H7 (cell line): ENCODE measurements around the gene PCSK4. TPM values are rescaled to one million over a fixed set of nuclear protein-coding genes. Genes with fewer than 3 reads are reported as not detected.

Experiments used
- DNase-seq: peaks from one replicate; pipeline ENCODE4 v3.0.0; 2012
- H3K27me3 ChIP-seq: 2 replicates; pipeline ENCODE4 v1.6.0; 2011; ENCODE audit warnings: mild to moderate bottlenecking, low read length; ENCODE audit not compliant: control insufficient read depth, insufficient read depth
- H3K36me3 ChIP-seq: replicated peaks from 2 replicates; pipeline ENCODE4 v1.5.1; 2011; ENCODE audit warnings: low read length; ENCODE audit not compliant: control insufficient read depth, insufficient read depth
- H3K4me3 ChIP-seq: 2 replicates; pipeline ENCODE4 v1.5.1; 2011; ENCODE audit warnings: low read depth, mild to moderate bottlenecking, control low read depth, low read length, moderate library complexity; ENCODE audit not compliant: insufficient read depth
- total RNA-seq: library from RNA; depleted of rRNA; stranded (reverse); fragments of >200 nt; shearing (Covaris generic); gene quantifications from 2 replicates; pipeline ENCODE4 v1.2.3, GENCODE V29; 2014

PCSK4 gene
- total RNA-seq, 1 experiment from 2014 or later = 5.5 TPM

DNA sequence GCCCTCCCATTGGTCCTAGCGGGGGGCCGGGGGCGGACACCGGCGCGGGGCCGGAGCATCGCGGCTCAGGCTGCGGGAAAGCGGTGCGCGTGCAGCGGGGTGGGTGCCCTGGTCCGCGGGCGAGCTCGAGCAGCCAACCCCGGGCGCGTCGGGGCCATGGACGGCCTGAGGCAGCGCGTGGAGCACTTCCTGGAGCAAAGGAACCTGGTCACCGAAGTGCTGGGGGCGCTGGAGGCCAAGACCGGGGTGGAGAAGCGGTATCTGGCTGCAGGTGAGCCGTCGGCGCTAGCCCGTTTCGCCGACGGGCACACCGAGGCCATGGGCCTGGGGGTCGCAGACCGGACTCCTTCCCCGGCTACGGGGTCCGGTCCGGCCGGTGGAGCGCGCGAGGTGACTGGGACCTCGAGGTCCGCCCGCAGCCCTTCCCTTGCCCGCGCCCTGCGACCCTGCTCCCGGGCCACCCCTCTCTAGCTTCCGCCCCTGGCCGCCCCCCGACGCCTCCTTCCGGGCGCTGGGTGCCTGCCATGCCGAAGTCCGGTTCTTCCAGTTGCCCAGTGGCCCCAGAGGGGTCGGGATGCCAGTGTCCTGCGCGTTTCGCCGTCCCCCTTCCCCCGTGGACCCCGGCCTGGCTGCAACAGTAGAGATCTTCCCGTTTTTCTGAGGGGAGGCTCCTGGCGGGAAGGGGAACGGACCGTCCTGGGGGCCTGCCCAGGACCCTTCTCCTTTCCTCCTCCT is 1.1 kb upstream of the PCSK4 start, which contains the start of gene REEP6:
Gene REEP6 (plus strand): TSS at position 68 of the 735 bp plus-strand sequence. CDS start 89 bp downstream, at position 157.
- DNase-seq = no peak
- peaks cover 19% of the 10 kb centered on the region for H3K27me3 ChIP-seq
- H3K4me3 ChIP-seq = peak within 1 kb of the TSS; percentile 61
- H3K36me3 ChIP-seq = no peaks in the 10 kb centered on the region

GRCh38 chr19:1489463-1490310 is 463 bp downstream of the PCSK4 start:
- H3K36me3 ChIP-seq = no peaks in the 10 kb centered on the region
- DNase-seq = peak; percentile 84
- H3K4me3 ChIP-seq = peak overlapping the region; percentile 49
- H3K27me3 ChIP-seq = peaks cover 19% of the 10 kb centered on the region

DNA sequence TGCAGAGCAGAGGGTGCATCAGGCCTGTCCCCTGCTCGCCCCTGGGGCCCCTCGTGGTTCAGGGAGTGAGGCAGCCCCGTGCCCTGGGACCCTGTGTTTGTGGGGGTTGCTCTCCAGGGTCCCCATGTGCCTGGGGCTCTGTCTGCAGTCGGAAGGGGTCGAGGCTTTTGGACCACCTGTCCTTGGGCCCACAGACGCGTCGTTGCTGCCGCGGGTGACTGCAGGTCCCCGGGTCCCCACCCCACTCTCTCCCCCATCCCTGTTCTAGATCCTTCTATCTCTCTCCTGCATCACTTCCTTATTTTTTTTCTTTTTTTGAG is 1.9 kb downstream of the PCSK4 start:
- no peak for DNase-seq
- H3K36me3 ChIP-seq = no peaks in the 10 kb centered on the region
- peaks cover 19% of the 10 kb centered on the region for H3K27me3 ChIP-seq
- H3K4me3 ChIP-seq = no peak overlapping the region

- H3K27me3 ChIP-seq = peaks cover 16% of the 10 kb centered on the region
- DNase-seq = no peak
- H3K4me3 ChIP-seq = no peak overlapping the region
- no peaks in the 10 kb centered on the region for H3K36me3 ChIP-seq
These were observed 2.4 kb downstream of the PCSK4 start for GRCh38 chr19:1487576-1488281.

DNA sequence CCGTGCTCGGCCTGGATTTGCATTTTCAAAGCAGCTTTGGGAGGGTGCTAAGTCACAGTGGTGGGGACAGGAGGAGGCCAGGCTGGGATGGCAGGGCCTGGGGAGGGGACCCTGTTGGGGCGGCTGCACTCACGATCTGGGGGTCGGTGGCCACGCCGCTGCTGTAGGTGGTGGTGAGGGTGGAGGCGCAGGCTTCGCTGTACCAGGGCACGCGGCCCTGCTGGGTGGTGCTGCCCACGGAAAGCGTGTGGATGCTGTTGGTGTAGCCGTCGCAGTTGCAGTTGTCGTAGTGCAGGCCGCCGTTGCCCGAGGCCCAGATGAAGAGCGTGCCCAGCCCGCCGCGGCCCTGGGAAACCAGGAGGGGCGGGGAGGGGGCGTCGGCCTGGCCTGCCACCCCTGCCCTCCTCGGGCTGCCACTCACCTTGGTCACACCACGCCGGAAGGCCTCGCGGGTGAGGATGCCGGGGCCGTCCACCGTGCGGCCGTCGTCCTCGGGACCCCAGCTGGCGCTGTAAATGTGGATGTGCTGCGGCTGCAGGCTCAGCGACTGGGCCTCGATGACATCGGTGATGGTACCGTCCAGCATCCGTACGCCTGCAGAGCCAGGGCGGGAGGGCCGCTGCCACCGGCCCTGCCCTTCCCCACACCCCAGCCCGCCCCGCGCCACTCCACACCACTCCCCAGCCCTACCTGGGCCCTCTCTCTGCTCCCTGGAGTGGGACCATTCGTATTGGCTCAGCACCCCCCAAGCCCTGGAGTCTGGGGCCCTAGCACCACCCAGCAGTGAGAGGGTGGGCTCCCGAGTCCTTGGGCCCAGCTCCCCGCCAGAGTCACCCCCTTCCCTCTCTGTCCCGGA is 3.2 kb downstream of the PCSK4 start:
- peak; percentile 64 for DNase-seq
- peaks cover 11% of the 10 kb centered on the region for H3K27me3 ChIP-seq
- H3K36me3 ChIP-seq = no peaks in the 10 kb centered on the region
- no peak overlapping the region for H3K4me3 ChIP-seq

GRCh38 chr19:1483979-1484428 is 6.1 kb downstream of the PCSK4 start:
- no peak for DNase-seq
- H3K4me3 ChIP-seq = no peak overlapping the region

GRCh38 chr19:1483131-1483978 is 6.8 kb downstream of the PCSK4 start:
- Histone ChIP-seq H3K4me3 (no peak overlapping the region), H3K27me3 (no peaks in the 10 kb centered on the region), H3K36me3 (no peaks in the 10 kb centered on the region)
- DNase-seq = peak; percentile 68

More at GRCh38 chr19:1483979-1484428, 6.1 kb downstream of the PCSK4 start:
- H3K27me3 ChIP-seq = no peaks in the 10 kb centered on the region
- no peaks in the 10 kb centered on the region for H3K36me3 ChIP-seq

- H3K27me3 ChIP-seq = no peaks in the 10 kb centered on the region
- no peaks in the 10 kb centered on the region for H3K36me3 ChIP-seq
- H3K4me3 ChIP-seq = no peak overlapping the region
- peak; percentile 72 for DNase-seq
These were observed 7.6 kb downstream of the PCSK4 start for GRCh38 chr19:1482361-1483130.

GRCh38 chr19:1481893-1482360 is 8.2 kb downstream of the PCSK4 start:
- Histone ChIP-seq H3K4me3 (no peak overlapping the region), H3K36me3 (peaks cover 2% of the 10 kb centered on the region), H3K27me3 (no peaks in the 10 kb centered on the region)
- peak; percentile 65 for DNase-seq

GRCh38 chr19:1481224-1481892 is 8.8 kb downstream of the PCSK4 start:
- no peak overlapping the region for H3K4me3 ChIP-seq
- no peak for DNase-seq
- no peaks in the 10 kb centered on the region for H3K27me3 ChIP-seq
- peaks cover 2% of the 10 kb centered on the region for H3K36me3 ChIP-seq

DNA sequence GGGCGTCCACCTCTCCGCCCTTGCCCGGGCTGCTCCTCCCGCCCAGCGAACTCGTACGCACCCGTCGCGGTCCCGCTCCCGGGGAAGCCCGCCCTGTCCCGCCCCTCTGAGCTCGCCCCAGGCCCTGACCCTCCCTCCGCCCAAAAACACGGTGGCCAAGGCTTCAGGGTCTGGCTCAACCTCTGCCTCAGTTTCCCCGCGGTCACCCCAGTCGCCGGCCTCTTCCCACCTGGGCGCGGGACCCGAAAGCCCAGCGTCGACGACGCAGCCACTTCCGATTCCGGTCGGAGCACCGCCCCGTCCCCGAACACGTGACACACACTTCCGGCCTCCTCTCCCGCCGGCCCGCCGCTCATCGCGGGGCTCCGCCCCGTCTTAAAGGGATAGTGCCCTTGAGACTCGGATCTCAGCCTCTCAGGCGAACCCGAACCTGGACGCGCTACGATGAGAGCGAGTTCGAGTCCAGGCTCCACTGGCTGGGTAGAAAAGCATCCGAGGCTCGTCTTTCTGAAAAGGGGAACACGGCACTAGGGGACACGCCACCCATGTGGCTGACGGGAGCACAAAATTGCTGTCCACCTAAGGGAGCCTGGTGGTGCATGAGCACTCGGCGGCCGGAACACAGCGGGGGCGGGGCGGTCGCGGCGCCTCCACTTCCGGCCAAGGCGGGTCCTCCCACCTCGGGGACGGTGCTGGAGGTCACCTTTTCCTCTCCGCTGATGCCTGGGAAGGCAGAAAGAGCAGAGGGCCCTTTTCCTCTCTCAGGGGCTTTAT is 11.0 kb downstream of the PCSK4 start, which contains the start of gene C19orf25:
Gene C19orf25 (minus strand): TSS at position 282 of the 774 bp plus-strand sequence. CDS start 312 bp downstream, outside the sequence.
- Histone ChIP-seq H3K36me3 (peaks cover 2% of the 10 kb centered on the region), H3K27me3 (no peaks in the 10 kb centered on the region), H3K4me3 (peak within 1 kb of the TSS; percentile 80)
- peak; percentile 99 for DNase-seq
